Endometrium (tissue), 2 donors: ENCODE data around the gene ZNF768.
"Not testable (repeated sequence)": the region's sequence is repeated elsewhere in the genome, so short reads cannot be mapped to it uniquely, and the experiment has no call there.

Experiments used
- FAIRE-seq: peaks from 2 replicates; lab custom pipeline; 2012; peaks lifted over from hg19 to GRCh38; lab: Jason Lieb, UNC
- donor health status: control.
- donor health status: control.

The ZNF768 gene

DNA sequence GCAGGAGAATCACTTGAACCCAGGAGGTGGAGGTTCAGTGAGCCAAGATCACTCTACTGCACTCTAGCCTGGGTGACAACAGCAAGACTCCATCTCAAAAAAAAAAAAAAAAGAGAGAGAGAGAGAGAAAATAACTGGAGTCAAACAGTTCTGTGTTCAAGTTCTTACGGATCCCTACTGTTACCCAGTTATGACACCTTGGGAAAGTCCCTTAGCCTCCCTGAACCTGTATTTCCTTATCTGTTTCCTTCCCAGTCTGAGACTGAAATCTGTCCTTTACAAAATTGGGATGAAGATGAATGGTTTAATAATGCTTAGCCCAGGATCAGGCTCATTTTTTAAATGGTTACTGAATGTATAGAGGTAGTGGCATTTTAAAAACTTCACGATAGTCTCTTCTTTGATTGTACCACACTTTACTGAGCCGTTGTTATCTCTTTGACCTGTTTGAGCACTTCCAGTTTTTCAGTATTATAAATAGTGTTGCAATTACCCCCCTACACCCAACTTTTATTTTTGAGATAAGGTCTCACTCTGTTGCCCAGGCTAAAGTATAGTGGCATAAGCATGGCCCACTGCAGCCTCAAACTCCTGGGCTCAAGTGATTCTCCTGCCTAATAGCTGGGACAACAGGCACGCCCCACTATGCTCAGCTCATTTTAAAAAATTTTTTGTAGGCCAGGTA is 17.1 kb downstream of the ZNF768 start:
- no peak for FAIRE-seq

DNA sequence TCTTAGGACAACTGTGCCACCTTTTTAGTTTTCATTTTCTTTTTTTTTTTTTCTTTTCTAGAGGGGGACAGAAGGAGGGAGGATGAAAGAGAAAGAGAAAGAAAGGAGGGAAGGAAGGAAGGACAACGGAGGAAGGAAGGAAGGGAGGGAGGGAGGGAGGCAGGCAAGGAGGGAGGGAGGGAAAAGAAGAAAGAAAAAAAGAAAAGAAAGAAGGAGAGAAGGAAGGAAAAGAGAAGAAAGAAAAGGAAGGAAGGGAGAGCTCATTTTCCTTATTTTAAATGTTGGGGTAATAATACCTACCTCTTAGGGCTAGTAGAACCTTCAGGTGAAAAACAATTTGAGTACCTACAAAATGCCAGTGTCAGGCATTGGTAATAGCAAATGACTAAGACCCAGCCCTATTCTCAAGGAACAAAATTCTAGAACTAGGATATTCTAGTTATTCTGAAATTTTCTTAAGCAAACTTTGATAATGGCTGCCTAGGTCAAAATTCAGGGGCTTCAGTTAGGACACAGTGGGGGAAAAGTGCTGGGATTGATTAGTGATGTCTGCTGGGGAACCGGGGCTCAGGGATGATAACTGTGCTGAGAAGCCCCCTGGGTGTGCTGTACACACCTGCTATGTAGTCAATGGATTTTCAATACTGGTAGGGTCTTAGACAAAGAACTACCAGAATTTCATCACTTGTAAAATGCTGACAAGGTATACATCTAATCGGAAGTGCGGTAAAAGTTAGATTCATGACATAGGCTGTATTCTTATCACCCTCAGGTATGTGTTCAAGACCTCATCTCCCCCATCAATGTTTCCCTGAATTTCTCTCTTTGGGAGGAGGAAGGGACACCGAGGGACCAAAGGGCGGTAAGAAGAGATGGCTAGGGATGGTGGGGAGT is 22.7 kb downstream of the ZNF768 start:
- no peak for FAIRE-seq

DNA sequence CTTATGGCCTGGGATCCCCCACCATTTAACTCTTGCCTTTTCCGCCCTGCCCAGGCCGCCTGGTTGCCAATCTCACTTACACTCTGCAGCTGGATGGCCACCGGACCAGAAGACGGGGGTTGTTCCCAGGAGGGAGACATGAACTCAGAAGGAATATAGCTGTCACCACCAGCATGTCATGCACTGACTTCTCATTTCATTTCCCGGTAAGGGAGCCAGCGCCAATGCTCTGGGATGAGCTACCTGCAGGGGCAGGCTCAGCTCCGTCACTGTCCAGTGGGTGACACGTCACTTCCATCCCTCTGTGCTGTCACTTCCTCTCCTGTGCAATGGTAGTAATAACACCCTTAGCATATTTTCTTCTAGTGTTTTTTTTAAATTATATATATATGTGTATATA is 27.1 kb downstream of the ZNF768 start:
- FAIRE-seq = no peak

DNA sequence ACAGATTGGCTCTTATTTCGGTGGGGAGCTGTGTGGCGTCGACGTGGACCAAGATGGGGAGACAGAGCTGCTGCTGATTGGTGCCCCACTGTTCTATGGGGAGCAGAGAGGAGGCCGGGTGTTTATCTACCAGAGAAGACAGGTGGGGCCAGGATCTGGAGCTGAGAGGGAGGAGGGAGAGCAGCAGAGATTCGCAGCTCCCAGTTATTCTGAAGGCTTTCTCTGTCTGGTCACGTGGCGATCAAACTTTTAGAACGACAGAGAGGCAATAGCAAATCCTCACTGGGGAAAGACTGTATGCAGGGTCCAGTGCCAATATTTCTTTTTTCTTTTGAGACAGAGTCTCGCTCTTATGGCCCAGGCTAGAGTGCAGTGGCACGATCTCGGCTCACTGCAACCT is 31.7 kb downstream of the ZNF768 start:
- no peak for FAIRE-seq

DNA sequence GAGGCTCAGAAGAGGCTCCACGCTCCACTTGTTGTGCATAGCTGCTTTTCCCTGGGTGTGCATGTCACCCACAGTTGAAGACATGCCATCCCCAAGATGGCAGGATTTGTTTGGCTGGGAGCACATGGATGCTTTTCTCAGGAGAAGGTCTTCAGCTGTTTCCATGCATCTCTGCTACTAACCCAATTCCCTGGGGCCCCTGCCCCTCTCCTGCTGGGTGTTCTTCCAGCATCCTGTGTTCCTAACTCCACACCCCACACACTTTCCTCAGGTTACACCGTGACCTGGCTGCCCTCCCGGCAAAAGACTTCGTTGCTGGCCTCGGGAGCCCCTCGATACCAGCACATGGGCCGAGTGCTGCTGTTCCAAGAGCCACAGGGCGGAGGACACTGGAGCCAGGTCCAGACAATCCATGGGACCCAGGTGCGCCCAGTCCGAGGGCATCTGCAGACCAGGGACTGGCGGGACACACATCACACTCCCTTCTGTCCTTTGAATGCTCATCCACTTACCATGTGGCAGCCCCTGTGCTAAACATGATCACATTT is 32.4 kb downstream of the ZNF768 start:
- no peak for FAIRE-seq

DNA sequence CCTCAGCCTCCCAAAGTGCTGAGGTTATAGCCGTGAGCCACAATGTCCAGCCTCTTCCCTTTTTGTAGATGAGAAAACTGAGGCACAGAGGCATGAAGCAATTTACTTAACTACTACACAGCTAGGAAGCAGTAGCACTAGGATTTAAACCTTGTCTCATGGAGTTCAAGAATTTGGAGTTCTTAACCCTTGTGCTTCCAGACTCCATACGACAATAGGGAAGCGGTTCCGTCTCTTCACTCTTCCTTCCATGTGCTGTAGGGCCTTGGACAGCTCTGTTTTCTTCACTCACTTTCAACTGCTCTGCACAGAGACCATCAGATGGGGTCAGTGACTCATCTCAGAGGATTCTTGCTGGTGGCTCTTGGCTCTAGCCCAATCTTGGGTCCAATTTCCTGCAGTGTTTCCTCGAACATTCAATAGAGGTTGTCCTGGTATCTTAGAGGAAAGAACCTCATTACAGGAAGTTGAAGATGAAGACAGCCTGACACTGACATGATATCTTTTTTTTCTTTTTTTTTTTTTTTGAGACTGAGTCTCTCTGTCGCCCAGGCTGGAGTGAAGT is 34.5 kb downstream of the ZNF768 start:
- no peak for FAIRE-seq

DNA sequence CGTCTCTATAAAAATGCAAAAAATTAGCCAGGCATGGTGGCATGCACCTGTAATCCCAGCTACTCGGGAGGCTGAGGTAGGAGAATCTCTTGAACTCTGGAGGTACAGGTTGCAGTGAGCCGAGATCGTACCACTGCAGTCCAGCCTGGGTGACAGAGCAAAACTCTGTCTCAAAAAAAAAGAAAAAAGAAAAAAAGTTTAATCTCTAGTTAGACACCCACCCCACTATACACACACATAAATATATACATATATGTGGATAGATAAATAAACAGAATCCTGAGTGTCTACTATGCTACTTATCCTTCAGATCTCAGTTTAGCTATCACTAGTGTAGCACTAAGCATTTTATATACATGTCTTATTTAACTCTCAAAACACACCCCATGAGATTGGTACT is 35.1 kb downstream of the ZNF768 start:
- FAIRE-seq = no peak

DNA sequence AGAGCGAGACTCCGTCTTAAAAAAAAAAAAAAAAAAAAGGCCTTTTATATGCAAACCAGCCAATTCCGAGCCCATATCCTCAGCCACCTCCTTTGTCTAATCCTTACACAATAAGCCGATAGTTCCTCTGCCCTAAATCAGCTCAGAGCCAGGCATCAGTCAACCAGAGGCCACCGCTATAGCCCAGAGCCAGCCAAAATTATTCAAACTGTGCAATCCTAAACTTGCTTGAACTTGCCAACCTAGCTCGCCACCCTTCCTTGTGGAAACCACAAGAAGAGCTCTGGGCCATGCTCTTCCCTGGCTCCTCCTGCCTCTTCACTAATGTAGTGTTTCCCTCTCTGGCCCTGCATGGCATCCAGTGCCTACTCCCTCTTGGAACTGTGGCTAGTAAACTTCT is 36.2 kb downstream of the ZNF768 start:
- no peak for FAIRE-seq

DNA sequence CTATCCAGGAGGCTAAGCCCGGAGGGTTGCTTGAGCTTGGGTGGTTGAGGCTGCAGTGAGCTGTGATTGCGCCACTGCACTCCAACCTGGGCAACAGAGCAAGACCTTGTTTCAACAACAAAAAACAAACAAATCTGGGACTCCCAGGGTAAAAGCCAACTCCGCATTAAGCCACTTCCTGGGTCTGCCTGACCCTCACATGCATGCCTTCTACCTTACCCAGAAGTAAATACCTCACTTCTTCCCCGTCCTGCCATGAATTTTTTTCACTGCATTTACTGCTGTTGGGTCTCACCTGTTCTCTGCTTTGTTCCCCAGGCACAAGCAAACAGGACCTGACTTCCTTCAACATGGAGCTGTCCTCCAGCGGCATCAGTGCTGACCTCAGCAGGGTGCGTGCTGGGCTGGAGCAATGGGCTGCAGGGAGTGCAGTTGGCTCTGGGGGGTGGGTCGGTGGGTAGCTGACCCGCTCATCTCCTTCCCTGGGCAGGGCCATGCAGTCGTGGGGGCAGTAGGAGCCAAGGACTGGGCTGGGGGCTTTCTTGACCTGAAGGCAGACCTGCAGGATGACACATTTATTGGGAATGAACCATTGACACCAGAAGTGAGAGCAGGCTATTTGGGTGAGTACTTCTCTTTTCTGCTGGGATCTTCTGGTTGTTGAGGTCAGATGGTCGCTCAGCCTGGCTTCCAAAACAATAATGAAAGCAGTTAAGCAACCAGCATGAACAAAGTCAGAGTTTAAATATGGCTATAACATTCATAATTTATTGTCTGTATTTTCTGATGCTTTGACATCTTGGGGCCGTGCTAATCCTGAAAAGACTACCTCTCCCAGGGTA is 37.4 kb downstream of the ZNF768 start:
- no peak for FAIRE-seq

DNA sequence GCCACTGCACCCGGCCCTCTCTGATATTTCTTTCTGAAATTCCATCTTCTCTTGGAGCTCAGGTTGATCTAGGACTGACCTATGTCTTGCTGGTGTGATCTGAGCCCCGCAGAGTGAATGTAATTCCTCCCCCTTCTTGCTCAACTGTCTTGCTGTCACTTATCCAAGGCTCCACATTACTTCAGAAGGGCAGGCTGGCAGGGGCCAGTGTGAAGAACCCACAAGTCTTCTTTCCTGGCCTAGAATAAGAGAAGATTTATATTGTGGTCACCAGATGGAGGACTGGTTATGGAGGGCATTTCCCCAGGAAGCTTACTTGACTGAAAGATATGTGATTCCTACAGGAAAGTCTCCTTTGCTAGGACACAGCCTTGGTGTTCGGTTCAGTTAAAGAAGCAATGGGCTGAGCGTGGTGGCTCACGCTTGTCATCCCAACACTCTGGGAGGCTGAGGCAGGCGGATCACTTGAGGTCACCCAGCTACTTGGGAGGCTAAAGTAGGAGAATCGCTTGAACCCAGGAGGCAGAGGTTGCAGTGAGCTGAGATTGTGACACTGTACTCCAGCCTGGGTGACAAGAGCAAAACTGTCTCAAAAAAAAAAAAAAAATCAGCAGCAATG is 40.4 kb downstream of the ZNF768 start:
- no peak for FAIRE-seq

DNA sequence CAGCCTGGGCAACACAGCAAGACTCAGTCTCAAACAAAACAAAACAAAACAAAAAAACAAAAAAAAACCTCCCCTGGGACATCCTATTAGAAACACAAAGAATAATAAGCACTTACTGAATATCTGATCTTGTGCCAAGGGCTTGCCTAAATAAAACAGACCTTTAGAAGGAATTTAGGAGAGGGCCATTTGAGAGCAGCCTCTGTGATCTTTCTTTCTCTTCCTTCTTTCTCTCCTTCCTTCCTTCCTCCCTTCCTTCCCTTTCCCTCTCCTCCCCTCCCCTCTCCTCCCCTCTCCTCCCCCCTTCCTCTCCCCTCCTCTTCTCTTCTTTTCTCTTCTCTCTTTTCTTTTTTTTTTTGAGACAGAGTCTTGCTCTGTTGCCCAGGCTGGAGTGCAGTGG is 41.5 kb downstream of the ZNF768 start:
- no peak for FAIRE-seq

DNA sequence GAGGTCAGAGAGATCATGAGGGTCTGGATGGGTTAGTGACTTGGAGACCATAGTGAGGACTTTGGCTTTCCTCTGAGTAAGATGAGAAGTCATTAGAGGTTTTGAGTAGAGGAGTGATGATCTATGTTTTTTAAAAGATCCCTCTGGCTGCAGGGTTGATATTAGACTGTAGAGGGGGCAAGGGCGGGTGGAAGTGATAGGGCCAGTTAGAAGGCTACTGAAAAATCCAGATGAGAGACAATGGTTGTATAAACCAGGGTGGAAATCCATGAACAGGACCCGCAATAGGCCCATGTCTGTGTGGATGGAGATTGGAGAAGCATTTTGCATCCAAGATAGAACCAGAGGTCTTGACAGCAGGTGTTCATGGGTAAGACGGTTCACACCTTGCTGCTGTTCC is 44.0 kb downstream of the ZNF768 start:
- no peak for FAIRE-seq

DNA sequence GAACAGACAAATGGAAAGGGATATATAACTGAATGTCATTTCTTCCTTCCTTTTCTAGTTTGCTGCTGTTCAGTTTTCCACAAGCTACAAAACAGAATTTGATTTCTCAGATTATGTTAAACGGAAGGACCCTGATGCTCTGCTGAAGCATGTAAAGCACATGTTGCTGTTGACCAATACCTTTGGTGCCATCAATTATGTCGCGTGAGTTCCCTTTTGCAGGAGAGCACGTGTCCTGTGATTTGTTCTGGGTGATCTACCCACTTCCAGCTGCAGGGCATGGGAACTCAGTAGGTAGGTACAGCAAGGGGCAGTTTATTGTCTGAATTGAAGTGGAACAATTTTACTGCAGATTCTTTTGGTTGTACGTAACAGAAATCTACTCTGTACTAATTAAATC is 45.0 kb downstream of the ZNF768 start:
- no peak for FAIRE-seq

DNA sequence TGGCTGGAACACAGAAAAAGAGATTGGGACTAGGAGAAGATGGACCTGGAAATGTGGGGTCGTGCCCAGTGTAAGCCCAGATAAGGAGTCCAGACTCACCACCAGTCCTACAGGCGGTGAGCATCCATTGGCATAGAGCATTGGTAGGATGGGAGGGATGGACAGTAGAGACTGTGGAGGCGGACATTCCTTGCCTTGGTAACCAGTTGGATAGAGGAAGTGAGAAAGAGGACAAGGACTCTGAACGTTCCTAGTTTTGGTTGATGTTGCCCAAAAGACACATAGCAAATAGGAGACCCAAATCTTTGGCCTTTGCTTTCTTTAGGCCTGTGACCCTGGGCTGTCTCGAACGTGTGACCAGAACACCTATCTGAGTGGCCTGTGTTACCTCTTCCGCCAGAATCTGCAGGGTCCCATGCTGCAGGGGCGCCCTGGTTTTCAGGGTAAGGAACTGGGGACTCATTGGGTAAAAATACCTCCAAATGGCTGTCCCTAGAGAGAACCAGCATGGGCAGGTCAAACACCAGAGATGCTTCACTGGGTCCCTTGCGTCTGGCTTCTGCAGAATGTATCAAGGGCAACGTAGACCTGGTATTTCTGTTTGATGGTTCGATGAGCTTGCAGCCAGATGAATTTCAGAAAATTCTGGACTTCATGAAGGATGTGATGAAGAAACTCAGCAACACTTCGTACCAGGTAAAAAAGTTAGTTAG is 47.4 kb downstream of the ZNF768 start:
- FAIRE-seq = no peak

DNA sequence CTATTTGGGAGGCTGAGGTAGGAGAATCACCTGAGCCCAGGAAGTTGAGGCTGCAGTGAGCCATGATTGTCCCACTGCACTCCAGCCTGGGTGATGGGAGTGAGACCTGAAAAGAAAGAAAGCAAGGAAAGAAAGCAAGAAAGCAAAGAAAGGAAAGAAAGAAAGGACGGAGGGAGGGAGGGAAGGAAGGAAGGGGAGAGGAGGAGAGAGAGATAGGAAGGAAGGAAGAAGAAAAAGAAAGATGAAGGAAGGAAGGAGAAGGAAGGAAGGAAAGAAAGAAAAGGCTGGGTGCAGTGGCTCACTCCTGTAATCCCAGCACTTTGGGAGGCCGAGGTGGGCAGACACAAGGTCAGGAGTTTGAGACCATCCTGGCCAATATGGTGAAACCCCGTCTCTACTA is 48.6 kb downstream of the ZNF768 start:
- not testable (repeated sequence) for FAIRE-seq

DNA sequence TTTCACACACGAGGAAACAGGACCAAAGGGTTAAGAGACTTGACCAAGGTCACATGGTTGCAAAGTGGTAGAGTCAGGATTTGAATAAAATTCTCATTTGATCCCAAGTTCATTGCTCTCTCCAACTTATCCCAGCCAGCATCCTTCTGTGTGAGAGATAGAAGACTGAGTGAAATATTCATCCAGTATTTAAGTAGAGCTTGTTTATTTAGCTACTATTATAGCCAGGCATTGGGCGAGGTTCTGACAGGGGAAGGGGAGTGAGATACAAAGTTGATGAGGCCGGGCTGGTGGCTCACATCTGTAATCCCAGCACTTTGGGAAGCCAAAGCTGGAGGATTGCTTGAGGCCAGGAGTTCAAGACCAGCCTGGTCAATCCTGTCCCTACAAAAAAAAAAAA is 49.4 kb downstream of the ZNF768 start:
- no peak for FAIRE-seq

DNA sequence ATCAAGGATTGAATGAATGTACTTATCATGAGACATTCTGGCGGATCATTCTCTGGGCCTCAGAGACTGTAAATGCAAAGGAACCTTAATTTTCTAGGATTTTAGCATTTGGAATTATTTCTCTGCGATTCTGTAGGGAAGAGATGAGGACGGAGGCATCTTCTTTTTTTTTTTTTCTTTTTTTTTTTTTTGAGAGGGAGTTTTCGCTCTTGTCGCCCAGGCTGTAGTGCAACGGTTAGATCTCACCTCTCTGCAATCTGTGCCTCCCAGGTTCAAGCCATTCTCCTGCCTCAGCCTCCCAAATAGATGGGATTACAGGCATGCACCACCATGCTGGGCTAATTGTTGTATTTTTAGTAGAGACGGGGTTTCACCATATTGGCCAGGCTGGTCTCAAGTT is 51.7 kb downstream of the ZNF768 start:
- no peak for FAIRE-seq

DNA sequence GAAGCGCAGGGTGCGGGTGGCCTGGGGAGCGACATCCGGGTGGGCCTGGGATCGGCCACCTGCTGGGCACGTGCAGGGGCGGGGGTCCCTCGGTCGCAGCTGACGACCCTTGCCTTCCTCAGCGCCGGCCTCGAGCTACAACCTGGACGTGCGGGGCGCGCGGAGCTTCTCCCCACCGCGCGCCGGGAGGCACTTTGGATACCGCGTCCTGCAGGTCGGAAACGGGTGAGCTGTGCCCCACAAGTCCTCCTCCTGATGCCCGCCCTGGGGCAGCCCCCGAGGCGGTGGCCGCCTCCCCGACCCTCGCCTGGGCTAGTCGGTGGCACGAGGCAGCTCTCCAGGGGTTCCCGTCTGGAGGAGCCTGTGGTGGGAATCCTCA is 52.3 kb downstream of the ZNF768 start:
- FAIRE-seq = no peak
